ENCODE results near the gene BCAN. TPM values are rescaled to one million over a fixed set of nuclear protein-coding genes. Genes with fewer than 3 reads are reported as not detected.
"Not testable (repeated sequence)": the region's sequence is repeated elsewhere in the genome, so short reads cannot be mapped to it uniquely, and the experiment has no call there.

BCAN gene
- polyA plus RNA-seq, 4 donors = 0.12 to 0.58 (median 0.13) TPM; not detected in 1

DNA sequence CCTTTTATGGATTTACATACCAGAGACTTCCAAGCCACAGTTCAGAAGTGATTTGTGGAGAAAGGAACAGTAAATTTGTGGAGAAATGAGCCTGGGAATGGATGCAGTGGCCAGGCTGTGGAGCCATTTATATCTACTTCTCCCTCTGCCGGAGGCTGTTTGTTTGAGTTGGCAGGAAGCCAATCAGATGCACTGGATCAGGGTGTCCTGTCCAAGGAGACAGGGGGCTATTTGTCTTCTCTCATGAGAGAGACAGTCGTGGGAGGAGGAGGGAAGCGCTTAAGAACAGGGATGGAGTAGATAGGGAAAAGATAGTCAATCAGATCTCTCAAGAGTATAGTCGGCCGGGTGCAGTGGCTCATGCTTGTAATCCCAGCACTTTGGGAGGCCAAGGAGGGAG, 25.5 kb upstream of the BCAN start:
- DNase-seq (ENCODE audit: low read depth in 4 of 4, low spot score in 3 of 4) = peak; percentile 69 to 84 (median 80)

DNA sequence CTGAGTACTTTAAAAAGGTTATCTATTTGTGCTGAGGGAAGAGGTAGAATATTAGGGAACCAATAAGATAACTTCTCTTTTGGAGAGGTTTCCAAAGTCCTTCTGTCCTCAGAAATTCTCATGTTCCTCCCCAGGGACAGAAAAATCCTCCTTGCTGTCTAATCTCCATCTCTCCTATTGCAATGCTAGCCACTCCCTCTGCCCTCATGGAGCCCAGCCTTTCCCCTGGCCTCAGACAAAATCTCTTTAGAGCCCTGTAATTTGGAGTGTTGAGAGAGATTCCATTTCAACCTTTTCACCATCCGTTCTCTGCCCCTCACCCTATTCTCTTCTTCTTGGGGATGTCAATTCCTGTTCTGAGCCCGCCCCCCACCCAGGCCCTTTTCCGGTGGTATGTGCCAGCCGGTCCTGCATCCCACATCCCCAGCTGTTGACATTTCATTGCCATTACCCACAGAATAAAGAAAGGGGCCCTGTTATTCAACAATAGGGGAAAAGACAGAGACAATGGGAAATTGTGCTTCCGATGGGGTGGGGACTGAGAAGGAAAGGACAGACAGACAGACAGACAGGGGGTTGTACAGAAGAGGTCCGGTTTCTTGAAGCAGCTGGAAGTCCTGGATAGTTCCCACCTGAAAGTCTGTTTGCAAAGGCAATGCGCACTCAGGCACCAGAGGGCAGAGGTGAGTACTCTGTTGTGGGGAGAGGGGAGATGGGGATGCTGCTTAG, 22.9 kb upstream of the BCAN start, which contains the start of gene HAPLN2:
Gene HAPLN2, plus strand, starts transcription at position 563 of the 729 bp plus-strand sequence. CDS start 4,076 bp downstream, outside the sequence.
- DNase-seq (ENCODE audit: low read depth in 4 of 4, low spot score in 3 of 4) = no peak

DNA sequence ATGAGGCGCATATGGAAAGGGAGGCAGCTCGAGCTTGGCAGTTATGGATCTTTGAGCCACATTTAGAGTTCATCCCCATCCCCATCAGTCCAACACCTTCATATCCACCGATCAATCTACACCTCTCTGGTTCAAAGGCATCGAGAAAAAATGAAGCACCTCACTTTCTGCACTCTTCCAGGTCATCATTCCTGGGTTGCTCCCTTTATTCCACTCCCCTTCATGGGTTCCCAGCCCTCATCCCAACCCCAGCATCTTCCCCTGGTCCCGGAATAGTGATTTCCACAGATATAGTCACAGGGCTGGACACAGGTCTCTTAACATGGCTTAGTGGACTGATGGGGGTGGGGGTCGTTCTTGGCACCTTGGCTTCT, 22.3 kb upstream of the BCAN start:
- no peak for DNase-seq (ENCODE audit: low read depth in 4 of 4, low spot score in 3 of 4)

DNA sequence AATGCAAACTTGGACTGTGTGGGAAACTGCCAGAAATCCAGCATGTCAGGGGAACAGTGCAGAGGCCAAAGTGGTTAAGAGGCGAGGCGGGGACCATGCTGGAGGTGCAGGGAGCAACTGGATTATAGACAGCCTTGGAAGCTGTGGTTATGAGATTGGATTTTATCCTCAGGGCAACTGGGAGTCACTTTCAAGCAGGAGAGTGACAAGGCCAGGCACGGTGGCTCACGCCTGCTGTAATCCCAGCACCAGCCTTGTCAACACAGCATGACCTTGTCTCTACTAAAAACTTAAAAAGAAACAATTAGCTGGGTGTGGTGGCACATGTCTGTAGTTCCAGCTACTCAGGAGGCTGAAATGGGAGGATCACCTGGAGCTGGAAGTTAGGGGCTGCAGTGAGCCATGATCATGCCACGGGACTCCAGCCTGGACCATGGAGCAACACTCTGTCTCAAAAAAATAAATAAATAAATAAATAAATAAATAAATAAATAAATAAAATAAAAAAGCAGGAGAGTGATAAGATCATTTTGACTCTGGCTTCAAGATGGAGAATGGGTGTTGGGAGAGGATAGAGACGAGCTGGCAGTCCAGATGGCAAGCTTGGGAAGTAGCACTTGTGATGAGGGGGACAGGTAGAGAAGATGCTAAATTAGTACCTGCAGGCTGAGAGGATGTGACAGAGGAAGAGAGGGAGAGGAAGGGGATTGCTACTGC, 19.2 kb upstream of the BCAN start:
- no peak for DNase-seq (ENCODE audit: low read depth in 4 of 4, low spot score in 3 of 4)

DNA sequence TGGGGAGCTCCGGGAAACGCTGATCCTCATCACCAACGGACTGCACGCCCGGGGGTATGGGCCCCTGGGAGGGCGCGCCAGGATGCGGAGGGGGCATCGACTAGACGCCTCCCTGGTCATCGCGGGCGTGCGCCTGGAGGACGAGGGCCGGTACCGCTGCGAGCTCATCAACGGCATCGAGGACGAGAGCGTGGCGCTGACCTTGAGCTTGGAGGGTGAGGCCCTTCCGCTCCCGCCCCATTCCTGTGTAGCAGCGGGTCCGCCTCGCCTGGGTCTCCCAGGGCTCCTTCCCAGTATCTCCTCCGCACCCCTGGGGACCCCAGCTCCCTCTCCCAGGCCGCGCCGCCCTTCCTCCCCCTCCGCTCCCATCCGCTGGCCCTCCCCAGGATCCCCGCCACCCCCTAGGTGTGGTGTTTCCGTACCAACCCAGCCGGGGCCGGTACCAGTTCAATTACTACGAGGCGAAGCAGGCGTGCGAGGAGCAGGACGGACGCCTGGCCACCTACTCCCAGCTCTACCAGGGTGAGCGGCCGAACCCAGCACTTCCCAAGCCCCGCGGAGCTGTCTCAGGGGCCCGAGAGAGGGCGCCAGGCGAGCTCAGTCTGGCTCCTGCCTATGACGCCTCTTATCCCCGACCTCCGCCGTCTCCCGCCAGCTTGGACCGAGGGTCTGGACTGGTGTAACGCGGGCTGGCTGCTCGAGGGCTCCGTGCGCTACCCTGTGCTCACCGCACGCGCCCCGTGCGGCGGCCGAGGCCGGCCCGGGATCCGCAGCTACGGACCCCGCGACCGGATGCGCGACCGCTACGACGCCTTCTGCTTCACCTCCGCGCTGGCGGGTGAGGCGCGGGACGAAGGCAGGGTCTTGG, 17.7 kb upstream of the BCAN start:
- DNase-seq (ENCODE audit: low read depth in 4 of 4, low spot score in 3 of 4) = no peak

DNA sequence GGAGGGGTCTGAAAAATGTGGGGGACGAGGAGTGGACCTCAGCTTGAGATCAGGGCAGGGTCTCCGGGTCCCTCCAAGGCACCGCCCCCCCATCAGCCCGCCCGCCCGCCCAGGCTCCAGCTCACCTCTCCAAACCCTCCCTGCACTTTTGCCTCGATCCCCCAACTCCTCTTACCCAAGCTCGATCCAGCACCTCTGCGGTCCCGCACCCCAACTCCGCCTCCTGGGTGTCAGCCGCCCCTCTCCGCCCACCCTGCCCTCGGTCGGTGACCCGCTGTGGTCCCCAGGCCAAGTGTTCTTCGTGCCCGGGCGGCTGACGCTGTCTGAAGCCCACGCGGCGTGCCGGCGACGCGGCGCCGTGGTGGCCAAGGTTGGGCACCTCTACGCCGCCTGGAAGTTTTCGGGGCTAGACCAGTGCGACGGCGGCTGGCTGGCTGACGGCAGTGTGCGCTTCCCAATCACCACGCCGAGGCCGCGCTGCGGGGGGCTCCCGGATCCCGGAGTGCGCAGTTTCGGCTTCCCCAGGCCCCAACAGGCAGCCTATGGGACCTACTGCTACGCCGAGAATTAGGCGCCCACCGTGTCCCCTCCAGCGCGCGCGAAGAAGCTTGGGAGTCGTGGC, 17.0 kb upstream of the BCAN start:
- DNase-seq (ENCODE audit: low read depth in 4 of 4, low spot score in 3 of 4) = no peak

DNA sequence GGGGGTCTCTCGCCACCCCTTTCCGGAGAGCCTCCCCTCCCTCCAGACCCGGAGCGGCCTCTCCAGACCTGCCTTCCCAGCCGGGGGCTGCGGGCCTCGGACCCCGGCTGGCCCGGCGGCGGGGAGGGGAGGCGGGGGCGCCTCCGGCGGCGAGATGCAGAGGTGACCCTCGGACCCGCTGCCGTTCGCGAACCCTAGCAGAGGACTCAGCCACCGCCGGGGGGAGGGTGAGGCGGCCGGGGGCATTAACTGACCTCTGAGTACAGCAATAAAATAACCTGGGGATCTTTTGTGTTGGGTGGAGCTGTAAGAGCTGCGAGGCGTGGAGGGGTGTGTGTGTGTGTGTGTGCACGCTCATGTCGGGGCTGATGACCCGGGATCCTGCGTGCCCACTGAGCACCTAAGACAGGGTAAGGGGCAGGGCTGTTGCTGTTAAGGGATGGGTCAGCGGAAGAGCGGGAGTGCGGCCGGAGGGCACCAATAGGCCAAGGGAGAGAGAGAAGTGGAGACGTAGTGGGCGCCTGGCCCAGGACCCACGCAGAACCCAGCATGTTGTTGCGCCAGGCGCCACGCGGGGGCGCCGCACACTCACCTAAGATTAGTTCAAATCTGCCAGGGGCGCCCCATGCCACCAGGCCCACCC, 16.4 kb upstream of the BCAN start:
- no peak for DNase-seq (ENCODE audit: low read depth in 4 of 4, low spot score in 3 of 4)

DNA sequence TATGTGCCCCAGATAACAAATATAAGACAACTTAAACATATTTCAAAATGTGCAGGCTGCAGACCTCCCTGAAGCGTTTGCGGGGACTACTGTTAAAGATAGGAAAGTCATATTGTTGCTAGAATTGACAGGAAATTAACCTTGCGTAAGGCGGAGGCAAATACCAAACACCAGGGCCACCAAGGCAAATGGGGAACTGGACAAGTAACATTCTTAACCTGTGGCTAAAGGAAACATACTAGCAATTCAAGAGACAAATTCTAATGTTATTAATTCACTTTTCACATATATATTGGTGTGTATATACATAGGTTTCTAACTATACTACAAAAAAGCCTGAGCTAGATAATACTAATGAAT, 15.9 kb upstream of the BCAN start:
- DNase-seq (ENCODE audit: low read depth in 4 of 4, low spot score in 3 of 4) = no peak

DNA sequence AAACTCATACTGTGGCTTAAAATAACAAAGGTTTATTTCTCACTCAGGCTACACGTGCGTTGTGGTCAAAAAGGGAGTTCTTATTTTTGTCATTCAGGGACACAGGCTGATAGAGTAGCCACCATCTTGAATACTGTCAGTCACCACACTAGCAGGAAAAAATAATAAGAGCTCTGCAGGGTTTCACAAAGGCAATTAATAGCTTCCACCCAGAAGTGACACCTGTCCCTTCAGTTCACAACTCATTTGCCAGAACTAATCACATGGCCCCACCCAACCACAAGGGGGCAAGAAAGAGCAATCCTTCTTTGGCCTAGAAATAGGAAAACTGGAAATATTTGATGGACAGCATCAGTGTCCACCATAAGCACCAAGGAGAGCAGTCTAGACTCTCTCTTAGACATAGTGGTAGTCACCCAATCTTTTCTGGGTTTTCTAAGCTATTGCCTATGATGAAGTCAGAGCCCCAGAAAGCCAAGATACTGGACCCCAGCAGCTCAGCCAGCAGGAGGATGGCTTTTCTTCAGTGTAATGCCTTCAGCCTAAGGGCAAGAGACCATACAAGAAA, 14.5 kb upstream of the BCAN start:
- no peak for DNase-seq (ENCODE audit: low read depth in 4 of 4, low spot score in 3 of 4)

DNA sequence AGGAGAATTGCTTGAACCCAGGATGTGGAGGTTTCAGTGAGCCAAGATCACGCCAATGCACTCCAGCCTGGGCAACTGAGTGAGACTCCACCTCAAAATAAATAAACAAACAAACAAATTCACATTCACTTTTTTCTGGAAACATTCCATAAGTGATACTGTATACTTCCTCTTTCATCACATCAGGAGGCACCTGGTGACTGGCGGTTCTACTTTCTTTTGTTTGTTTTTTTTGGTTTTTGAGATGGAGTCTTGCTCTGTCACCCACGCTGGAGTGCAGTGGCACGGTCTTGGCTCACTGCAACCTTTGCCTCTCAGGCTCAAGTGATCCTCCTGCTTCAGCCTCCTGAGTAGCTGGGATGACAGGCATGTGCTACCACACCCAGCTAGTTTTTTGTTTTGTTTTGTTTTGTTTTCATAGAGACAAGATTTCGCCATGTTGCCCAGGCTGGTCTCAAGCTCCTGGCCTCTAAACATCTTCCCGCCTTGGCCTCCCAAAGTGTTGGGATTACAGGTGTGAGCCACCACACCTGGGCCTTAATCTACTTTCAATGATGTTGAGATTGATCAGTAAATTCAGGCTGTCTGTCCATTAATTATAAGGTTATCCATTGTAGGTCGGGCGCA, 12.0 kb upstream of the BCAN start:
- no peak for DNase-seq (ENCODE audit: low read depth in 4 of 4, low spot score in 3 of 4)

DNA sequence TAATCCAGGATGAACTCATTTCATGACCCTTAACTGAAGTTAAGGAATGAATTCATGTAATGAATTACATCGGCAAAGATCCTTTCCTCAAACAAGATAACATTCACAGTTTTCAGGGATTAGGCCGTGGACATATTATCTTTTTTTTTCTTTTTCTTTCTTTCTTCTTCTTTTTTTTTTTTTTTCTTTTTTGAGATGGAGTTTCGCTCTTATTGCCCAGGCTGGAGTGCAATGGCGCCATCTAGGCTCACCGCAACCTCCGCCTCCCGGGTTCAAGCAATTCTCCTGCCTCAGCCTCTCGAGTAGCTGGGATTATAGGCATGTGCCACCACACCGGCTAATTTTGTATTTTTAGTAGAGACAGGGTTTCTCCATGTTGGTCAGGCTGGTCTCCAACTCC, 10.8 kb upstream of the BCAN start:
- DNase-seq (ENCODE audit: low read depth in 4 of 4, low spot score in 3 of 4) = not testable (repeated sequence)

DNA sequence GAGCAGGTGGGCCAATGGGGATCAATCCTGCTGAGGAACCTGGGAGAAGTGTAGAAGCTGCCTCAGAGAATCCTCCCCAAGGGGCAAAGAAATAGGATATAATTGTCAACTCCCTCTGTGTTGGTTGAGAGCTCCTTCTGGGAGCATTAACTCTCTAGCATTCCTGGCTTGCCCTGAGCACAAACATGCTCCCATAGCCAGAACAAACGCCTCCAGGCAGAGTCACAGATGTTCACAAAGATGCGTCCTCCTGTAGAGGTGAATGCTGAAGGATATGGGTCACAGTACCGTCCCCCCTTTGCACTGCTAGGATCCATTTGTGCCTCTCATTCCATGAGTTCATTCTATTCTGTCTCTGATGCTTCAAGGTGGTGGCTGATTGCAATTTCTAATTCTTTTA, 9.6 kb upstream of the BCAN start:
- no peak for DNase-seq (ENCODE audit: low read depth in 4 of 4, low spot score in 3 of 4)

DNA sequence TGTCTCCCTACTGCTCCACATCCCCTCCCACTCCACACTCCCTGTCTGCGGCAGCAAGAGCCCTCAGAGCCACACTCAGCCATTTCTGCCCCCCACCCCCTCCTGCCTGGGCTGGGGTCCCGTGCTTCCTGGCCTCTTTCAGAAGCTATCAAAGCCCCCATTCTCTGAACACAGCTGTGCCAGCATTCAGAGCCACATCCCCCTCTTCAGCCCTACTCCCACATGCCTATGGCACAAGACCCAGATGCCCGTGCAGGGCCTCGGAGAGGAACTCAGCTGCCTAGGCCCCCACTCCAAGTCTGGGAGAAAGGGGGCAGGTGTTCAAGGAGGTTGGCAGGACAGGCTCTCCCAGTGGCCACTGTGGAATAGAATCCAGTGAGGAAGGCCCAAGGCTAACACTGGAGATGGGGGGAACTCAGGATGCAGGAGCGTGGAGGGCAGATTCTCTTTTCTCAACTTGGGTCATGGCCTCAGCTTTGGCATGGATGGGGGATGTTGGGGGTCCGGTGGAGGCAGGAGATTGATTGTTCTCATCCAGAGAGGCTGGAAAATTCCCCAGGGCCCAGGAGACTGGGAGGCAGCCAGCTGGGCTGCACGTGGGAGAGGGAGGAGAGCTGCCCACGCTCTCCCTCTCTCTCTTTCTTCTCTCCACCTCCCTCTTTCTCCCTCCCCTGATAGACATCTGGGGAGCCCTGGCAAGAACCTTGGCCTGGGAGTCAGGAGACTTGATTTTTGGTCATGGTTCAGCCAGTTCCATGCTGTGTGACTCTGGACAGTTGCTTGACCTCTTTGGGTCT, 3.5 kb upstream of the BCAN start:
- no peak for DNase-seq (ENCODE audit: low read depth in 4 of 4, low spot score in 3 of 4)

DNA sequence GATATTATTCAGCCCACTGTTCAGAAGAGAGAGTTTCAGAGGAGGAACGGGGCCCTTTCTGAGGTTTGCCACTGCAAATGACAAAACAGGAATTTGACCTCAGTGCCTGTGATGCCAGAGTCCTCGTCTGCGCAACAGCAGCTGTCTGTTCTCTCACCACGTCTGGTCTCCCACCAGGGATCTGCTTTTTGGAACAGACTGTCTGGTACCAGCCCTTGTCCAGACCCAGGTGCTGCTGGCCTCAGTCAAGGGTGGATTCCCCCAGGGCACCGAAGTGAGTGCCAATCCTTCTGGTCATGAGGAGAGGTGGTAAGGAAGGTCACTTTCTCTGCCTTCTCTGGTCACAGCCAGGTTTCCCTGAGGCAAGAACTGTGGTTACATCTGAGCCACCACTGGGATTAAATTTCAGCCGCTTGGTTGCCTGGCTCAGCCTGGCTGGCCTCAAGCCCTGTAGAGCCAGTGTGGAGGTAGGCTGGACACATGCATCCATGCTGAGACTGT, 2.3 kb upstream of the BCAN start:
- DNase-seq (ENCODE audit: low read depth in 4 of 4, low spot score in 3 of 4) = no peak

DNA sequence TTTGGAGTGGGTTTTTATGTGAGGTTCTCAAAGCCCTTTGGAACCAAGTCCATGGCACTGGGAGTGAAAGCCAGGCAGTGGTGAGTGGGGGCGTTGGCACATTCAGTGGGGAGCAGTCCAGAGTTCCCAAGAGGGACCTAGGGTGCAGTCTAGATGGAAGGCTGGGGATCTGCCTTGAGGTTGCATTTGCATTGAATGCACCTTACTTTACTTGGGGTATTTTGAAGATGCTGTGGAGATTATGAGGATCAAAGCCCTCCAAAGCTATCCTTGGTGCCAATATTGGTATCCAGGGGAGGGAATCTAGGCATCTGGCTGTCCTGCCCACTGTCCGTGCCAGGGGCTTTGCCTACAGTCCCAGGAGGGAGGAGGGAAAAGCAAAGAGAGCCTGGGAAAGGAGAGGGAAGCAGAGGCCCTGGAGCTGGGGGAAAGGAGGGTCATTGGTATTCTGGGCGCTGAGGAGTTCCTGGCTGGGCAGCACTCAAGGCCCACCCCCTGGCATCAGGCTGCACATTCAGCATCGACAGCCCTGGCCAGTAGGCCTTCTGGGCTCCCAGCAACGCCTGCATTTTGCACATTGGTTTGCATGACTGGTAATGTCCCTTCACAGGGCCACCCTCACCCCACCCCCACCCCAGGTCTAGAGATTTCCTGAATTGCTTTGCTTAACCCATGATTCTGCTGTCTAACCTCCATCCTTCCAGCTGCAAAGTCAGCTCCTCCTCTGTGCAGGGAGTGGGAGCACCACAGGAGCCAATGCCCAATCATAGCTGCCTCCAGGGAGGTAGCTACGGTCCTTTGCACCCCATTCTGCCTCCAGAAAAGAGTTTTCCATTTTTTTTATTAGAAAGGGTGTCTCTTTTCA, 843 bp upstream of the BCAN start:
- no peak for DNase-seq (ENCODE audit: low read depth in 4 of 4, low spot score in 3 of 4)

DNA sequence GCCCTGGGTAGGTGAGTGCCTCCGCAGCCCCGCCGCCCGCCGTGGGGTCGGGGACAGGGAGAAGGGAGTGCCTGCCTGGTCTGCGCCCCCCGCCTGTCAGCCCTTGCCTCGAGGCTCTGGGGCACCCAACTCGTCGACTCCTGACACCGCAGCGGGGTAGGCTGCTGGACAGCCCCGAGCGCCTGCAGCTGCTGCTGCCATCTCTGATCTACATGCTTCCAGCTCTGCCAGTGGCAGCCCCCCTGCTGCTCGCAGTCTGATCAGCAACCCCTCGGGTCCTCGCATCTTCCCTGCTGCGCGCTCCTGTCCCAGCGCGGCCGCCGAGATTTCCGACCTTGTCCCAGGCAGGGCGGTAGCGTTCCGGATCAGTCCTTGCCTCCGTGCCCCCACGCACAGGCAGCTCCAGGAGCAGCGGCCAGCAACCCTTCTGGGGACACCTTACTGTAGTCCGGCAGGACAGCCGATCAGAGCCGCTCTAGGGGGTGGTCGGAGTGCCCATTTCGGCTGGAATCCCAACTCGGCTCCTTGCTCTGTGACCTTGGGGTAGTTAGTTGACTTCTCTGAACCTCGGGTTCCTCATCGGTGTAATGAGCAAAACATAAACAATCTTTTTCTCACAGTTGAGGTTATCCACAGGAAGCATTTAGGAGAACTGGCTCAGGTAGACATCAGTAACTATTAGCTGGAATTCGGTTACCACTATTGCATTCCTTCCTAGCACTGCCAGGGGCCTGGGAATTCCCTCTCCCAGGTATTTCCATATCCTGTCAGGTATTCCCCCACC, 540 bp downstream of the BCAN start:
- no peak for DNase-seq (ENCODE audit: low read depth in 4 of 4, low spot score in 3 of 4)
